Glutamatergic neuron (in vitro differentiated cells): ENCODE results near the gene ZFHX3. TPM values are rescaled to one million over a fixed set of nuclear protein-coding genes. Genes with fewer than 3 reads are reported as not detected.

Source experiments
- DNase-seq: peaks from one replicate; pipeline ENCODE4 v3.0.0; 2022
- H3K27ac Mint-ChIP-seq: one replicate; pipeline ENCODE4 v1.8.0; 2020; ENCODE audit warnings: mild to moderate bottlenecking, mixed read lengths, inconsistent platforms; ENCODE audit not compliant: unreplicated experiment
- H3K27me3 Mint-ChIP-seq: one replicate; pipeline ENCODE4 v1.8.0; 2020; ENCODE audit warnings: mild to moderate bottlenecking, moderate library complexity, mixed read lengths, inconsistent platforms; ENCODE audit not compliant: unreplicated experiment
- H3K36me3 Mint-ChIP-seq: one replicate; pipeline ENCODE4 v1.8.0; 2020; ENCODE audit warnings: mild to moderate bottlenecking, mixed read lengths, inconsistent platforms; ENCODE audit not compliant: unreplicated experiment
- H3K4me1 Mint-ChIP-seq: one replicate; pipeline ENCODE4 v1.8.0; 2020; ENCODE audit warnings: mild to moderate bottlenecking, low read depth, mixed read lengths, inconsistent platforms; ENCODE audit not compliant: unreplicated experiment
- H3K4me3 Mint-ChIP-seq: one replicate; pipeline ENCODE4 v1.8.0; 2020; ENCODE audit warnings: mild to moderate bottlenecking, mixed read lengths, inconsistent platforms; ENCODE audit not compliant: unreplicated experiment
- H3K9me3 Mint-ChIP-seq: one replicate; pipeline ENCODE4 v1.8.0; 2020; ENCODE audit warnings: mild to moderate bottlenecking, moderate library complexity, mixed read lengths, inconsistent platforms; ENCODE audit not compliant: unreplicated experiment
- total RNA-seq: library from RNA; stranded (reverse); fragmentation: NEBNext Ultra II Directional; extraction: Animal tissue kit (Norgen Biotek cat#: 25700); gene quantifications from one replicate; pipeline ENCODE4 v1.2.1, GENCODE V29; 2021; ENCODE audit not compliant: unreplicated experiment
- TF ChIP-seq, protein P1 (sequence below): fragments of 200-600 bp; sonication (generic); IDR thresholded peaks from one replicate; pipeline ENCODE4 v1.5.0; 2021; ENCODE audit not compliant: partially characterized antibody, unreplicated experiment

ZFHX3 gene
- total RNA-seq, 1 donor from 2014 or later, result 6.8 TPM

GRCh38 chr16:72896485-72897118 is 151.3 kb downstream of the ZFHX3 start:
- Mint-ChIP-seq H3K27ac (no peak overlapping the region), H3K36me3 (no peaks in the 10 kb centered on the region), H3K9me3 (peaks cover 8% of the 10 kb centered on the region), H3K27me3 (peaks cover 5% of the 10 kb centered on the region), H3K4me3 (no peak overlapping the region), H3K4me1 (peaks cover 10% of the 10 kb centered on the region)
- TF ChIP-seq, protein P1, sequence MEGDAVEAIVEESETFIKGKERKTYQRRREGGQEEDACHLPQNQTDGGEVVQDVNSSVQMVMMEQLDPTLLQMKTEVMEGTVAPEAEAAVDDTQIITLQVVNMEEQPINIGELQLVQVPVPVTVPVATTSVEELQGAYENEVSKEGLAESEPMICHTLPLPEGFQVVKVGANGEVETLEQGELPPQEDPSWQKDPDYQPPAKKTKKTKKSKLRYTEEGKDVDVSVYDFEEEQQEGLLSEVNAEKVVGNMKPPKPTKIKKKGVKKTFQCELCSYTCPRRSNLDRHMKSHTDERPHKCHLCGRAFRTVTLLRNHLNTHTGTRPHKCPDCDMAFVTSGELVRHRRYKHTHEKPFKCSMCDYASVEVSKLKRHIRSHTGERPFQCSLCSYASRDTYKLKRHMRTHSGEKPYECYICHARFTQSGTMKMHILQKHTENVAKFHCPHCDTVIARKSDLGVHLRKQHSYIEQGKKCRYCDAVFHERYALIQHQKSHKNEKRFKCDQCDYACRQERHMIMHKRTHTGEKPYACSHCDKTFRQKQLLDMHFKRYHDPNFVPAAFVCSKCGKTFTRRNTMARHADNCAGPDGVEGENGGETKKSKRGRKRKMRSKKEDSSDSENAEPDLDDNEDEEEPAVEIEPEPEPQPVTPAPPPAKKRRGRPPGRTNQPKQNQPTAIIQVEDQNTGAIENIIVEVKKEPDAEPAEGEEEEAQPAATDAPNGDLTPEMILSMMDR, result no peak
- no peak for DNase-seq

DNA sequence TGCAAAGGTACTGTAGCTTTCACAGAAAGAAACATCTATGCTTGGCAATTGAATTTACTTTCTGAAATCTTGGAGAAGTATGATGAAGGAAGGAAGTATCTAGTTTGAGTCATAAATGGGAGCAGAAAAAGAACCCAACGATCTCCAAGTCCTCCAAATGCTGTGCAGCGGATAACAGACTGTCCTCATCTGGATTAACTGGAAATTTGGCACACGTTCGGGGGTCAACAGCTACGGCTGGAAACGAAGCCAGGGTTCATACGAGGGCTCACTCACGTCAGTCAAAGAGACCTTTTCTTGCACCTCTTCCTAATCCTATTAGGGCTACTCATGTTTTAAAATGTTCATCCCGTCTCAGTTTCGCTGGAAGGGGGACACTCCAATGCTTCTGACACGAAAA is 152.0 kb downstream of the ZFHX3 start:
- Mint-ChIP-seq H3K27ac (no peak overlapping the region), H3K4me1 (peaks cover 6% of the 10 kb centered on the region), H3K9me3 (peaks cover 5% of the 10 kb centered on the region), H3K36me3 (no peaks in the 10 kb centered on the region), H3K27me3 (peaks cover 4% of the 10 kb centered on the region), H3K4me3 (no peak overlapping the region)
- DNase-seq, result no peak
- TF ChIP-seq, protein P1, result no peak

DNA sequence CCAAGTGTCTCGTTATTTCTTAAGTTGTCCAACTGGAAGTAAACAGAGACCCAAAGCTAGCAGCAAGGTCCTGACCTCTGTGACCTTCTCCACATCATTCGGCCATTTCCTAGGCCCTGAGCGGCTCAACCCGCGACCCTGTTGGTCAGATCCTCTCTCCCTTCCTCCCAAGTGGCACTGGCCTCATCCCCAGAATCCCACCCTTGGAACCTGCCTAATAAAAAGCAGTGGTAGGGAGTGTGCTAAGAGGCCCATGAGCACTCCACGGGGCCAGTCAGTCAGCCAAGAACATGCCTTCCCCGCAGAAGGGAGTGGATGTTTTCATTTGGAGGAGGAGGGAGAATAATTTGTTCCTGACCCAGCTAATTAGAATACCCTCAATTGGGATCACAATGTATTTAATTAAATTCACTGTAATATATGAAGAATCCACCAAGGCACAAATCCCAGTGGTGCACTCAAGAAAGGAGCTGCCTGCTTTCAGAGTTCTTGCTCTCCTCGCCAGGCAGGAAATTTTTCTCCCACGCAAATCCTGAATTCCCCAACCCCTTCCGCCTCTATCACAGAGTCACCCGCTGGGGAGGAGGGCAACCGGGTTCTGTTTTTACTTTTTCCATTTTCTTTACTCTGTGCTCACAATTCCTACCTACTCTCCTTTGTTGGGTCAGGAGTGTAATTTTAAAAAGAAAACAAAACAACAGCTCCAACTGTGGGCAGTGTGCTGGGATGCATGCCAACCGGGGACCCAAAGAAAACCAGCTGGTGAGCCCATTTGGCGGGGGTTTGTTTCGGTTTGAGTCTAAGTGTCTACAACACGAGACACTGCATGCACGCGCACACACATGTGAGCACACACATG is 153.4 kb downstream of the ZFHX3 start:
- H3K4me3 Mint-ChIP-seq, result no peak overlapping the region
- H3K27me3 Mint-ChIP-seq, result peaks cover 5% of the 10 kb centered on the region
- H3K36me3 Mint-ChIP-seq, result no peaks in the 10 kb centered on the region
- H3K4me1 Mint-ChIP-seq, result peaks cover 6% of the 10 kb centered on the region
- peaks cover 3% of the 10 kb centered on the region for H3K9me3 Mint-ChIP-seq
- DNase-seq, result no peak
- no peak overlapping the region for H3K27ac Mint-ChIP-seq
- TF ChIP-seq, protein P1, result no peak

DNA sequence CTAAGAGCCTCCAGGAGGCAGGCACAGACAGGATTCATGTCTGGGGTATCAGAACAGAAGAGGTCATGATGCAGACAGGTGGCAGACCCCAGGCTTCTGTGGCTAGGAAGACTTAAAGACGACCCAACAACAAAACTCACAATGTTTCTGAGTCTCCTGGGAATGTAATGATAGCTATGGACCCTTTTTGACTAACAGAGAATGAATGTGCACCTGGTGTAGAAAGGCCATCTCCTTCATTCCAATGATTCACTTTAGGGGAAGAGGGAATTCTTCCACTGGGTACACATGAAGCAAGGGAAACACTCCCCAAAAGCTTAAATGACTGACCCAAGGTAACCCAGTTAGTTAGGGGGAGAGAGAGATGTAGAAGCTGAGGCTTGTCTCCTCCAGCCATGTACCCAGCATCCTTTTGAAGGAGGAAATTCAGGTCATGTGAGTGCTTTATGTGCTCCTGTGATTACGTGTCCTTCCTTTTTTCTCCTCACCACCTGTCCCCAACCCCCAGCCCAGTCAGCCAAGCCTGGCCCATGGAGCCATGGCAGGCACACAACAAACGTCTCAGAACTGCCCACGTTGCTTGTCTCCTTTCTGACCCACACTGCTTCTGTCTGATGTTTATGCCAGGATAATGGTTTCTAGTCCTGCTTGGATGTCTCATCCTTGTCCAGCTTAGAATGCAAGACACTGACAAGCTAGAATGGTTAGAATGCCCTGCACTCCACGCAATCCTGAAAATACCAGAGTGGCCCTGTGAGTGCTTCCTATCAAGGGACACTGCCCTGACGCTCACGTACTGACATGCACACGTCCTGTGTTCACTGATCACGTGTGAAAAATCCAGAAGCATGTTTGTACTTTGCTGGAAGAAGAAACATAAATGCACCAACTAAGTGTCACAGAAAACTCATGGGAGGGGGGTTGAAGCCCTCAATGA is 156.4 kb downstream of the ZFHX3 start:
- Mint-ChIP-seq H3K27me3 (peaks cover 9% of the 10 kb centered on the region), H3K4me3 (no peak overlapping the region), H3K9me3 (peaks cover 3% of the 10 kb centered on the region), H3K36me3 (no peaks in the 10 kb centered on the region), H3K4me1 (peaks cover 8% of the 10 kb centered on the region), H3K27ac (no peak overlapping the region)
- no peak for DNase-seq
- TF ChIP-seq, protein P1, result no peak
